ENCODE data around the gene PGLYRP4.
"Not testable (repeated sequence)": the region's sequence is repeated elsewhere in the genome, so short reads cannot be mapped to it uniquely, and the experiment has no call there.

The PGLYRP4 gene

DNA sequence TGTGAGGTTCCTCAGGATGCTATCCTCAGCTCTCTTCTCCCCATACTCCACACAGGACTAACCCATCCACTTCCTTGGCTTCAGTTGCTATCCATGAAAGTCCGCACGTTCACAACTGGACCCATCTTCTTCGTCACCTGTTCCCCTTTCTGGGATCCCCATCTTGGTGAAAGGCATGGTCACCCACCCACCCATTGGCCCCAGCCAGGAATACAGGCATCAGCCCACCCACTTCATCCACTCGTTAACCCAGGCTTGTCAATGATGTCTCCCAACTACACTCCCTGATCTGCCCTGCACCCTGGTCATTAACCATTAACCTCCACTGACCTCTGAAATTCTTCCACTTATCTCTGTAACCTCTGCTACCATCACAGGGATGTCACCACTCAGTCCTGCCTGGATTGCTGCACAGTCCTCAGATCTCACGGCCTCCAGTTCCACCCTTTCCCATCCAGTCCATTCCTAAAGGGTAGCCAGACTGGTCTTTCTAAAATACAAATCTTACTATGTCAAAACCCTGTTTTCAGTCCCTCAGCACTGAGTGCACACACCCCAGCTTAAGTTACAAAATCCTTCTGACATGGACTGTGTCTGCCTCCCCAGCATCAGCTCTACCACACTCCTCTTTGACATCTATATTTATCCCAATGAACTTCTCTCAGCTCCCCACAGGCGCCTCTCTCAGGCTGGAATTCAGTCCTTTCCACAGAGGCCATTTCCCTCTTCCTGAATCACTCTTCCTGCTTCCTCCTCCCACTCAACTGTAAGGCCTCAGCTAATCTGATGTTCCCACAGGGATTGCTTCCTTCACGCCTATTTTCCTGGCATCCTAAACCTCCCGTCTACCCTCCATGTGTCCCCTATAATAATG lies 10.4 kb downstream of the PGLYRP4 start:
- no peak for DNase-seq (ENCODE audit: low read depth in 2 of 2)

DNA sequence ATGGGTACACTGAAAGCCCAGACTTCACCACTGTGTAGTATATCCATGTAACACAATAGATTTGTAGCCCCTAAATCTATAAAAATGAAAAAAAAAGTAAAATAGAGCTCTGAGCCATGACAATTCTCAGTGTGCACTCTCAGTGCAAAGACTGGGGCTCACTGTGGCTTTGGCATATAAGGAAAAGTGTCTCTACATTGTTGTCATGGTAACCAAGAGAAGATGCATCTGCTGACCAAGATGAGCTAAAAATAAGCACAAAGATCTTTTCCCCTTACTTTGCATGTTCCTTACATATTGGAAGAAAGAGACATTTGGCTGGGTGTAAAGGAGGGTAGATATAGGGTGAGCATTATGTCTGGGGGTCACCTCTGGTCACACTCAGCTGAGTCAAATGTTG lies 12.0 kb downstream of the PGLYRP4 start:
- DNase-seq (ENCODE audit: low read depth in 2 of 2) = no peak

- no peak for DNase-seq (ENCODE audit: low read depth in 2 of 2)
Observed at GRCh38 chr1:153333902-153334301, 14.7 kb downstream of the PGLYRP4 start.

DNA sequence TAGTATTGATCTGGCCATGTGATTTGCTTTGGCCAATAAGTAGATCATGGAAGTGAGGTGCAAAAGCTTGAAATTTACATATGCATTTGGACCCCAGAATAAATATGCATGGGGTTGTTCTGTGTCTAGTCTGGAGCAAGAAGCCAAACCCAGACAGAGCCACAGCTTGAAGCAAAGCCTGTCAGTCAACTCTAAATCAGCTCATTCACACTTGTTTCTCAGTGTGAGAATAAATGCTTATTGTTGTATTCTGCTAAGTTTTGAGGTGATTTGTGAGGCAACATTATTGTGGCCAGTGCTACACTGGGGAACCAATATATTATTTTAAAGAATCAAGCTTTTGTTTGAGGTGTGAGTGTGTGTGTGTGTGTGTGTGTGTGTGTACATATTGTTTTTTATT lies 23.7 kb downstream of the PGLYRP4 start:
- DNase-seq (ENCODE audit: low read depth in 2 of 2) = no peak

DNA sequence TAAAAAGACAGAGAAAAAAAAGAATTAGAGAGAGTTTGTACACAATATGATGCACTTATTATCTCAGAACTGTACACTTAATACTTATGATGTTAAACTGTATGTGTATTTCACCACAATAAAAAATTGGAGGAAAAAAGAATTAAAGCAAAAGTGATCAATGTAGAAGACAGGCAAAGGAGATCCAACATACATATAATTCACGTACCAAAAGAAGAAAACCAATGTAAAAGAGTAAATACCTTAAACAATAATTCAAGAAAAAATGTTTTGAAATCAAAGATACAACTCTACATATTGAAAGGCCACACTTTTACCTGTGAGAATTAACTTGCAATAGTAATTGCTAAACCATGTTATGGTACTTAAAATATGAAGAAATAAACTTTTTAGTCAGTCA lies 26.1 kb downstream of the PGLYRP4 start:
- no peak for DNase-seq (ENCODE audit: low read depth in 2 of 2)

DNA sequence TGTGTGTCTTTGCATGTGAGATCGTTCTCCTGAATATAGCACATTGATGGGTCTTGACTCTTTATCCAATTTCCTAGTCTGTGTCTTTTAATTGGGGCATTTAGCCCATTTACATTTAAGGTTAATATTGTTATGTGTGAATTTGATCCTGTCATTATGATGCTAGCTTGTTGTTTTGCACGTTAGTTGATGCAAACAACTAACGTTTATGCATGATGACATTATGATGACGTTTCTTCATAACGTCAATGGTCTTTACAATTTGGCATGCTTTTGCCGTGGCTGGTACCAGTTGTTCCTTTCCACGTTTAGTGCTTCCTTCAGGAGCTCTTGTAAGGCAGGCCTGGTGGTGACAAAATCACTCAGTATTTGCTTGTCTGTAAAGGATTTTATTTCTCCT lies 30.5 kb downstream of the PGLYRP4 start:
- not testable (repeated sequence) for DNase-seq (ENCODE audit: low read depth in 2 of 2)

- DNase-seq (ENCODE audit: low read depth in 2 of 2) = not testable (repeated sequence)
Observed at GRCh38 chr1:153316013-153316412, 32.6 kb downstream of the PGLYRP4 start.

DNA sequence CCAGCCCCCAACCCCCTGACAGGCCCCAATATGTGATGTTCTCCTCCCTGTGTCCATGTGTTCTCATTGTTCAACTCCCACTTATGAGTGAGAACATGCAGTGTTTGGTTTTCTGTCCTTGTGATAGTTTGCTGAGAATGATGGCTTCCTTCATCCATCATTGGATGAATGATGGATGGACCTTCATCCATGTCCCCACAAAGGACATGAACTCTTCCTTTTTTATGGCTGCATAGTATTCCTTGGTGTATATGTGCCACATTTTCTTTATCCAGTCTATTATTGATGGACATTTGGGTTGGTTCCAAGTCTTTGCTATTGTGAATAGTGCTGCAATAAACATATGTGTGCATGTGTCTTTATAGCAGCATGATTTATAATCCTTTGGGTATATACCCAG lies 34.3 kb downstream of the PGLYRP4 start:
- not testable (repeated sequence) for DNase-seq (ENCODE audit: low read depth in 2 of 2)

- no peak for DNase-seq (ENCODE audit: low read depth in 2 of 2)
Observed at GRCh38 chr1:153313288-153313687, 35.4 kb downstream of the PGLYRP4 start.

- no peak for DNase-seq (ENCODE audit: low read depth in 2 of 2)
Observed at GRCh38 chr1:153312570-153313186, 36.0 kb downstream of the PGLYRP4 start, which contains the start of gene PGLYRP3. Gene PGLYRP3 (minus strand): TSS chr1:153312952. CDS start chr1:153310665, 2,287 bp downstream.

GRCh38 chr1:153310526-153310925 lies 38.1 kb downstream of the PGLYRP4 start:
- DNase-seq (ENCODE audit: low read depth in 2 of 2) = no peak

- no peak for DNase-seq (ENCODE audit: low read depth in 2 of 2)
Observed at GRCh38 chr1:153309441-153309840, 39.2 kb downstream of the PGLYRP4 start.

GRCh38 chr1:153308540-153308939 lies 40.1 kb downstream of the PGLYRP4 start:
- DNase-seq (ENCODE audit: low read depth in 2 of 2) = no peak

DNA sequence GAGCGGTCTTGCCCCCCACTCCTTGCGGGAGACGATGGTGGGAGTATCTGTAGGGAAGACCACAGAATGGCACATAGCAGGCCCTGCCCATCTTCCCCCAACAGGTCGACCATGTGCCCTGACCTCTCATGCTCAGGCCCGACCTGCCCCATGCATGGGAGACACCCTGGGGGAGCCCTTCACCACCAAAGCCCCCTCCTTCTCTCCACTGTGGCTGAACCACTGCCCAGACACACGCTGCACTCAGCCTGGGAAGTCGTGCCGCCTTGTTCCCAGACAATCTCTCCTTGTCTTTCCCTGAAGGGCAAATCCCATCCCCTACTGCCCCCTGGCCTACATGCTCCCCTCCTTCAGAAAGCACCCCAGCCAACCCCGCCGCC lies 41.4 kb downstream of the PGLYRP4 start:
- DNase-seq (ENCODE audit: low read depth in 2 of 2) = no peak

DNA sequence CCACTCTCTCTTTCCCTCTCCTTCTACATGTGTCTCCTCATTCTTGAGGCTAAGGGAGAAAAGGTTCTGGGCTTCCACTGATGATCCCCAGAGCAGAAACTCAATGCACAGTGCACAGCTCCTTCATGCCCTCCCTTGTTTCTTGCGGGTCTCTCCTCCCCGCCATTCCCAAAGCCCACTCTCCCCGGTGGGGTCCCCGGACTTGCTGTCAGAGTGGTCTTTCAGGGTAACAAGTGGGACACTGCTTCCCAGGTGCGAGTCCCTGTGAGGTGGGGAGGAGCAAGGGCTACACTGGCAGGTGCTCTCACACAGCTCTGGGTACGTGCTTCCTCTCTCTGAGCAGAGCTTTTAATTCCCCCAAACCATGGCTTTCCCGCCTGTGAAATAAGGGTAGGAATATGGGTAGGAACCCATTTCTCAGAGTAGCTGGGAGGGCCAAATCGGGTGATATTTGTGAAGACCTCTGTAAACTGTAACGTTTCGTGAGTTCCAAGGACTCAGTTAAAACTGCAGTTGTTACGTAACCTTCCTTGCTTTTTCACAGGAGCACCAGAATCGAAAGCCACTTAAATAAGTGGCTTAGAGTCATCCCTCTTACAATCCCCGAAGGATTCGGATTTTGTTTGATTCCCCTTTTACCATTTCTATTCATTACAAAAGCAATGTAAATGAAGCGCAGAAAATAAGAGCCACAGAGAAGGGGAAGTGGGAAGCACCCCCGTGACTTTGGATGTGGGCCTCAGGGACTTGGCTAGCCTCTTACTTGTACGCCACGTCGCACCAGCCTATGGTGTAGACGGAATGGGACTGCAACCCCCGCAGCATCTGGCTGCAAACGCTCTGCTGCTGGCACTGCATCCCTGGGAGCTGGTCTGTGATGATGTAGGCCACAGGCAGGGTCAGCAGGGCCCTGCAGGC lies 42.1 kb downstream of the PGLYRP4 start:
- DNase-seq (ENCODE audit: low read depth in 2 of 2) = no peak

- no peak for DNase-seq (ENCODE audit: low read depth in 2 of 2)
Observed at GRCh38 chr1:153305682-153306081, 43.0 kb downstream of the PGLYRP4 start.

DNA sequence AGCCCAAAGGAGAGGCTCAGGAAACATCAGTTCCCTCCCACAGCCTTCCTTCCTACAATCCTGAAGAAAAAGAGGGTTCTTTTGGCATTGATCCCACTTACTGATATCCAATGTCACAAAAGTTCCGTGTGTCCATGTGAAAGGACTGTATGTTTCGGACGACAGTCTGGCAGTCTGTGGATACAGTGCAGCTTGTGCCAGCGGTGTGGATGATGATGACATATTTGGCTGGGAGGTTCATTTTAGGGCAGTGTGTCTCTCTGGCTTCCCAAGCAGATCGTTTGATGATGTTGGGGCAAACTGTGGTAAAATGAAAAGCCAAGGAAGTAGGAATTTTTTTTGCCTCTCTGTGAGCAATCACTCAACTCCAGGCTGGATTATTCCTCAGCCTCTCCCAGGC lies 46.3 kb downstream of the PGLYRP4 start:
- no peak for DNase-seq (ENCODE audit: low read depth in 2 of 2)

DNA sequence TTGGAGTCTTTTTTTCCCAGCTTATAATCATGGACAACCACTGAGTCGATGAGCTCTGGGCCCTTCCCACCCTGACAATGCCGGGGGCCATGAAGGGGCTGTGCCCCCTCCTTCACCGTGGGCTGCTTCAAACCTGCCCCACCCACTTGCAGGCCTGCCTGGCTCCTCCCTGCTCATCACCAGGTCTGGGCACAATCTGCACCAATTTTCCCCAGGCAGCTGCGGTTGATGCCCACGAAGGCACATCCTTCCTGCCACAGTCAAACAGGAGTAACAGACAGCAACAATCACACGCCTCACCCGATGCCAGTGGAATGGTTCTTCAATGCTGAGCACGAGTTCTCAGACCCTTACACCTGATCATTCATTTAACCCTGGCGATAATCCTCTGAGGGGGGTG lies 54.8 kb downstream of the PGLYRP4 start:
- DNase-seq (ENCODE audit: low read depth in 2 of 2) = no peak

DNA sequence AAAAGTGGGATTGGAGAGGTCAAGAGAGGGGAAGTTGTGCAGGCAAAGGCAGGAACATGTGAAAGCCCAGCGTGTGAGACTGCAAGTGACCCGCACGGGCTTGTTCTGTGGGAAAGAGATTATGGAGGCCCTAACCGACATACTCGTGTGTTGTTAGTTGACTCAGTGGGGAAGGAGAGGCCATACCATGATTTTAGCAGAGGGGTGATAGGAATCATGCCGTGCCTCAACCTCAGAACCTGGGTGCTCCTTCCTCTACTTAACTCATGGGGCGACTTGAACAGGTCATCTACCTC lies 55.2 kb downstream of the PGLYRP4 start:
- no peak for DNase-seq (ENCODE audit: low read depth in 2 of 2)

DNA sequence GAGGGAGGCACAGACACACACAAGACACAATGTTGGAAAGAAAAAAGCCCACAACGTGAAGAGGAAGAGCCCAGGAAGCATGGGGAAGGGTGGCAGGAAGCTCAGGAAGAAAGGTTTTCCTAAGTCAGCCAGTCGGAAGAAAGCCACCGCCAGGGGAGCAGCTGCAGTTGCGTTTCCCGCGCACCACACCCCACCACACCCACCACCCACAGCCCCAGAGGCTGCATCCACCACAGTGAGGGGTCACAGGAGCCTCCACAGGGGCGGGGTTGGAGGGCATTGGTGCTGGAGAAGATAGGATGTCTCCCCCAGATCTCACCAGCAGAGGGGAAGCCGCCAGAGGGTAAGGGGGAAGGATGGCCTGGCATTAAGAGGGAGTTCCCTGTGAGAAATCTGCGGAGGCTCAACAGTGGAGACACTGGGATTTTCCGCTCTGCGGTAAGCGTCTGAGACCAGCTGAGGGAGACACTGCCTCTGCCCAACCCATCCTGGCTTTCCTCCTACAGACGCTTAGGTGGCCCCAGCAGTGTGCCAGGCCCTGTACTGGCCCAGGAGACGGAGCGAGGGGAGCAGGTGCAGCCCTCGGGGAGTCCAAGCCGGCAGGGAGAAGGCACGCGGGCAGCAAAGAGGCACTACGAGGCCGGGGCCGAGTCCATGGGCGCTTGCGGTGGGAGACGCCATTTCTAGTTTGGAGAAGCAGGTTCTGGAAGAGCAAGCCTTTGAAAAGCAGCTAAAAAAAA lies 55.7 kb downstream of the PGLYRP4 start:
- no peak for DNase-seq (ENCODE audit: low read depth in 2 of 2)

DNA sequence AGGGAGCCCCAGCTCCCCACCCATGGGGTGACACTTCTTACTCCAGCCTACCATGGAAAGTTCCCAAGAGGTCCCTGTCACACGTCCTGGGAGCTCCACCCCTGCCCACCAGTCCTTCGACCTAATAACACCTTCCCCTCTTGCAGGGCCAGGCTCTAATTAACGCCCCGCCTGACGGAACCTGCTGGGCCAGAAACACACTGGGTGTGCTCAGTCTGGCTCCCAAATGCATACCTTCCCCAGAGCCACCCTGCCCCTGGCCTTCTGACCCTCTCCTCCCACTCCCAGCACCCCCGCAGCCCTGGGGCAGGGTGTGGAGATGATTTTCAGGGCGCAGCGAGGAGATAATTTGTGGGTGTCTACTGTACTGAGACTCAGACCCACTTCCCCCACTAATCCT lies 56.5 kb downstream of the PGLYRP4 start:
- no peak for DNase-seq (ENCODE audit: low read depth in 2 of 2)

DNA sequence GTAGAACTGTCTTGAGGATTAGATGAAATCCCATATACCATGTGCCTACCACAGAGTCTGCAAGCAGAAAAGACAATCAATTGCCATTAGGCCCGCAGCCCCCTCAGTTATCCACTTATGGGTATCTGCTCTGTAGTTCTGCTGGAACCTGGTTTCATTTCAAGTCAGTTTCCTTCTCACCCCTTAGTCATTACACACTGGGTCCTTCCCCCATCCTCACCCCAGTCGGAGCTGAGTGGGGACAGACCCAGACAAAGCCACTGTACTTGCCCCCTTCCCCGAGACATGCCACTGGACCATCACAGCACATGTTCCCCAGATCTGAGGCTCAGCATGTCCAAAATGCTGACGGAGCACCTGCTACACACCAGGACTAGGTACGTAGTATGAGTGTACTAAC lies 57.1 kb downstream of the PGLYRP4 start:
- DNase-seq (ENCODE audit: low read depth in 2 of 2) = no peak

All from stimulated activated CD4-positive, alpha-beta T cell treated with anti-CD3 and anti-CD28 coated beads, Interleukin-15, amount 100 ng/mL, for 48 hours (primary cell).